Naive thymus-derived CD4-positive, alpha-beta T cell (primary cell): ENCODE results near the gene ARID5B. TPM values are rescaled to one million over a fixed set of nuclear protein-coding genes. Genes with fewer than 3 reads are reported as not detected.
A peak's percentile ranks its signal among the peaks of the same experiment; 100 is the strongest.

Source experiments
- ATAC-seq: fragments of 150-1000 bp; cut with Tn5 transposase; 2 replicates; pipeline ENCODE4 v1.10.0; 2021; ENCODE audit warnings: mild to moderate bottlenecking, moderate library complexity
- CTCF ChIA-PET: fragments of 350-600 bp; sonication (Branson Sonifier 250); formaldehyde crosslinking; loops from one replicate; lab custom pipeline; 2021; ENCODE audit warnings: antibody characterized with exemption; lab: Charles Lee
- POLR2A ChIA-PET: fragments of 350-600 bp; sonication (Branson Sonifier 250); formaldehyde crosslinking; loops from one replicate; lab custom pipeline; 2021; ENCODE audit warnings: antibody characterized with exemption, inconsistent platforms; lab: Charles Lee
- DNase-seq, 9 donors: peaks; one replicate each; pipeline versions ENCODE4 v3.0.0 to v3.0.0-alpha.2; 2020 to 2022; ENCODE audit warnings: mixed read lengths in 1 of 9
- H3K27ac ChIP-seq: one replicate; pipeline ENCODE4 v1.7.0; 2013; ENCODE audit warnings: mild to moderate bottlenecking, low read depth, low read length, moderate library complexity
- H3K27me3 ChIP-seq, 2 donors: one replicate each; pipeline ENCODE4 v1.7.0; 2013; ENCODE audit warnings: low read length in 2 of 2, mild to moderate bottlenecking in 2 of 2, moderate library complexity in 2 of 2; ENCODE audit not compliant: control insufficient read depth in 2 of 2, insufficient read depth in 2 of 2
- H3K36me3 ChIP-seq, 3 experiments: 1 replicate in 2 of 3; 2 replicates in 1 of 3; pipeline ENCODE4 v1.7.0; 2013; ENCODE audit warnings: low read length in 3 of 3, mild to moderate bottlenecking in 3 of 3, moderate library complexity in 1 of 3; ENCODE audit not compliant: insufficient read depth in 3 of 3, control insufficient read depth in 2 of 3
- H3K4me1 ChIP-seq, 2 donors: one replicate each; pipeline ENCODE4 v1.7.0; 2013; ENCODE audit warnings: low read length in 2 of 2, mild to moderate bottlenecking in 2 of 2, moderate library complexity in 1 of 2; ENCODE audit not compliant: control insufficient read depth in 2 of 2, insufficient read depth in 2 of 2
- H3K4me3 ChIP-seq: 2 replicates; pipeline ENCODE4 v1.7.0; 2013; ENCODE audit warnings: mild to moderate bottlenecking, low read length
- H3K9me3 ChIP-seq, 3 experiments: 1 replicate in 2 of 3; 2 replicates in 1 of 3; pipeline ENCODE4 v1.7.0; 2013; ENCODE audit warnings: low read length in 3 of 3; ENCODE audit not compliant: control insufficient read depth in 2 of 3
- H3K27ac Mint-ChIP-seq, 9 donors: one replicate each; pipeline ENCODE4 v1.8.0; 2020 to 2022; ENCODE audit warnings: mixed read lengths in 9 of 9, mild to moderate bottlenecking in 8 of 9, moderate library complexity in 5 of 9, inconsistent platforms in 2 of 9
- H3K27me3 Mint-ChIP-seq, 5 donors: one replicate each; pipeline ENCODE4 v1.8.0; 2021 to 2022; ENCODE audit warnings: mixed read lengths in 5 of 5, mild to moderate bottlenecking in 1 of 5
- H3K36me3 Mint-ChIP-seq, 5 donors: one replicate each; pipeline ENCODE4 v1.8.0; 2020 to 2022; ENCODE audit warnings: mixed read lengths in 5 of 5, mild to moderate bottlenecking in 3 of 5, inconsistent platforms in 1 of 5
- H3K4me1 Mint-ChIP-seq, 7 donors: one replicate each; pipeline ENCODE4 v1.8.0; 2020 to 2022; ENCODE audit warnings: mixed read lengths in 7 of 7, mild to moderate bottlenecking in 3 of 7, inconsistent platforms in 1 of 7
- H3K4me3 Mint-ChIP-seq, 10 donors: one replicate each; pipeline ENCODE4 v1.8.0; 2020 to 2022; ENCODE audit warnings: mild to moderate bottlenecking in 10 of 10, mixed read lengths in 10 of 10, moderate library complexity in 6 of 10, inconsistent platforms in 2 of 10
- H3K9me3 Mint-ChIP-seq, 11 donors: one replicate each; pipeline ENCODE4 v1.8.0; 2020 to 2022; ENCODE audit warnings: mixed read lengths in 11 of 11, mild to moderate bottlenecking in 4 of 11, inconsistent platforms in 1 of 11, moderate library complexity in 1 of 11
- intact Hi-C, 2 donors: fragments of 100-400 bp; cut with micrococcal nuclease; formaldehyde crosslinking; loops; one replicate each; pipeline ENCODE4 v1.15.1; 2023
- polyA plus RNA-seq, 2 donors: library from polyadenylated mRNA; unstranded; fragments of 300-500 nt; fragmentation: Illumina TruSeq; gene quantifications; one replicate each; pipeline ENCODE4 v1.2.3, GENCODE V29; 2021
- total RNA-seq, 6 experiments: library from RNA in 5 of 6; stranded (reverse) in 5 of 6; gene quantifications; 1 replicate in 5 of 6; 2 replicates in 1 of 6; pipeline ENCODE4 v1.2.3 and lab custom pipeline; 2021 to 2026

Gene ARID5B
- total and polyA plus RNA-seq, 7 experiments from 2014 or later = 18.6 to 60.8 (median 47.4) TPM

DNA sequence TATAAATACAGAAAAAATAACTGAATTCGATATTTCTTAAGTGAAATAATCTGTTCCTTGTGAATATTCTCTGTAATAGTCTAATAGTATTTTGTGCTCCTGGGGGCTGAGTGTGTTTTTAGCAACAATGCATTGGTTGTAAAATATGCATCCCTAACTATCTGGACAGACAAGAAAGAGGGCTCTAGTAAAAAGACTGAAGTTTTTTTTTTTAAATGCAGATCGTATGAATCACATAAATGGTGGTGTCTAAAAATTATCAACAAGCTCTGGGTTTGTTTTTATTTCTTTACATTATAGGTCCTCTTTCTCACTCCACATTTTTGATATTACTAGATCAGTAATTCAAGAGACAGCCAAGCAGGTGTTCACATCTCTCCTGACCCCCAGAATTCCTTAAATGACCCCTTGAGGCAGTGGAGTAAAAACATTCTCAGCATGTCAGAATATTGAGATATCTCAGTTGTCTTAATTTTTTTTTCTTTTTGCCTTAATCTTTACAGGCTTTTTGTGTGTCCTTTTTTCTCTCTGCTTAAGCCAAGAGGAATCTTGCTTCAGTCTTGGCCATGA is 18.2 kb downstream of the ARID5B start:
- peaks cover 0 to 16% (median 8%) of the 10 kb centered on the region in 11 donors for H3K9me3 Mint-ChIP-seq
- peaks cover 39 to 78% (median 73%) of the 10 kb centered on the region in 7 donors for H3K4me1 Mint-ChIP-seq
- H3K27ac Mint-ChIP-seq = peak overlapping the region in 2 of 9 donors; percentile 15 to 42
- intact Hi-C loops = no loop called here
- Histone ChIP-seq H3K36me3 (peaks cover 0 to 13% (median 0%) of the 10 kb centered on the region in 3 experiments), H3K4me1 (no peaks in the 10 kb centered on the region), H3K27me3 (no peaks in the 10 kb centered on the region), H3K4me3 (no peak overlapping the region), H3K27ac (no peak overlapping the region), H3K9me3 (peaks cover 0 to 11% (median 0%) of the 10 kb centered on the region in 3 experiments)
- ChIA-PET POLR2A (no interaction called here), CTCF (interaction anchor here (0.7 kb wide), 1 partner anchor 14 kb away, joined by 3 read pairs; no protein-coding TSS in a partner anchor)
- no peaks in the 10 kb centered on the region for H3K27me3 Mint-ChIP-seq
- no peak overlapping the region for H3K4me3 Mint-ChIP-seq
- DNase-seq (no peak), ATAC-seq (no peak)
- peaks cover 19 to 69% (median 65%) of the 10 kb centered on the region in 5 donors for H3K36me3 Mint-ChIP-seq

DNA sequence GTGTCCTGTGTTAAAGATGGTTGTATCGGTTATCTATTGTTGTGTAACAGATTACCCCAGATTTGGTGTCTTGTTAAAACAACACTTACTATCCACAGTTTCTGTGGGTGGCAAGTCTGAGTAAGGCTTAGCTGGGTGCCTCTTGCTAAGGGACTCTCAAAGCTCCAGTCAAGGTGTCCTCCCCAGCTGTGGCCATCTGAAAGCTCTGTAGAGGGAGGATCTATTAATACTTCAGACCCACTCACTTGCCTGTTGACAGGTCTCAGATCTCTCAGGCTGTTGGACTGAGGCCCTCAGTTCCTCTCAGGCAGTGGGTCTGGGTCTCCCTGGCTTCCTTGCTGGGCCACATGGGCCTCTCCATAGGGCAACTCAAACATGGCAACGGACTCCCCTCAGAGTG is 19.6 kb downstream of the ARID5B start:
- H3K36me3 ChIP-seq = peaks cover 0 to 7% (median 0%) of the 10 kb centered on the region in 3 experiments
- Mint-ChIP-seq H3K4me3 (no peak overlapping the region), H3K27ac (peak overlapping the region in 2 of 9 donors; percentile 33 to 36), H3K27me3 (no peaks in the 10 kb centered on the region), H3K36me3 (peaks cover 16 to 70% (median 68%) of the 10 kb centered on the region in 5 donors), H3K4me1 (peaks cover 34 to 81% (median 67%) of the 10 kb centered on the region in 7 donors), H3K9me3 (peaks cover 0 to 16% (median 9%) of the 10 kb centered on the region in 11 donors)
- ATAC-seq (no peak), DNase-seq (no peak)
- H3K9me3 ChIP-seq = peaks cover 0 to 11% (median 0%) of the 10 kb centered on the region in 3 experiments
- intact Hi-C loops = no loop called here
- ChIA-PET CTCF (no interaction called here), POLR2A (interaction anchor here (1.3 kb wide), 1 partner anchor 9 kb away, joined by 3 read pairs; no protein-coding TSS in a partner anchor)
- H3K27me3 ChIP-seq = no peaks in the 10 kb centered on the region
- H3K4me1 ChIP-seq = no peaks in the 10 kb centered on the region
- H3K27ac ChIP-seq = no peak overlapping the region
- no peak overlapping the region for H3K4me3 ChIP-seq

DNA sequence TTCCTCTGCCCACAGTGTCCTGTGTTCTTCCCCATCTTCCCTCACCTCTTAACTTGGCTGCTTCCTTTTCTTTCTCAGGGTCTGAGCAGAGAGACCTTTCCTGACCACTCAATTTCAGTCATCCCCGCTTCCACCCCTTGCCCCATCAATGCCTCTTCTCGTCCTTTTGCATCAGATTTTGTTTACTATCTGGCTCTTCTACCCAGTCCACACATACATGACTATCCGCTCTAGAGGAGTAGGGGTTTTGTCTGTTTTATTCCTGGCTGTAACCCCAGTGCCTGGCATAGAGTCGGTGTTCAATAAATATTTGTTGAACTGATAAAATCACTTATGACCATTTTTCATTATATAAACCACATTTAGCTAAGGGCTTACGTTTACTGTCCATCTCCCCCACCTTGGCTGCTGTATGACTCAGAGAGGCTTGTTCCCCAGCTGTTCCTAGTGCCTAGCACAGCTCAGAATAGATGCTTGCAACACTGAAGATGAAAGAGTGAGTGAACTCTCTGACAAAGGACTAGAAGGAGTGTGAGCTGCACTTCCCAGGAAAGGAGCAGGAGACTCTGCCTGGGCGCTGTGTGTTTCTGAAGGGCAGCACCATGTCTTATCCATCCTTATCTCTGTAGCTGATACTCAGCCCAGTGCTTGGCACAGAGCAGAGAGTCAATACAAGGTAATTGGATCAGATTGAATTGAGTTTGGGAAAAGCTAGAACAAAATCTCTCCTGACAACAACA is 21.9 kb downstream of the ARID5B start:
- ChIA-PET CTCF (interaction anchor here (1.6 kb wide), 1 partner anchor 11 kb away, joined by 4 read pairs; no protein-coding TSS in a partner anchor), POLR2A (interaction anchor here (1.4 kb wide), 1 partner anchor 24 kb away, joined by 4 read pairs; no protein-coding TSS in a partner anchor)
- Histone ChIP-seq H3K9me3 (peaks cover 0 to under 1% (median 0%) of the 10 kb centered on the region in 3 experiments), H3K27ac (no peak overlapping the region), H3K36me3 (no peaks in the 10 kb centered on the region), H3K27me3 (no peaks in the 10 kb centered on the region), H3K4me1 (no peaks in the 10 kb centered on the region), H3K4me3 (no peak overlapping the region)
- ATAC-seq = no peak
- Mint-ChIP-seq H3K9me3 (peaks cover 0 to 3% (median under 1%) of the 10 kb centered on the region in 11 donors), H3K4me1 (peaks cover 23 to 69% (median 55%) of the 10 kb centered on the region in 7 donors), H3K36me3 (peaks cover 16 to 65% (median 56%) of the 10 kb centered on the region in 5 donors), H3K4me3 (peak overlapping the region in 1 of 10 donors; percentile 39), H3K27me3 (no peaks in the 10 kb centered on the region), H3K27ac (peak overlapping the region in 4 of 9 donors; percentile 12 to 80 (median 64))
- intact Hi-C loops = no loop called here
- no peak for DNase-seq

GRCh38 chr10:61923950-61924274 is 22.4 kb downstream of the ARID5B start:
- CTCF ChIA-PET = interaction anchor here (0.9 to 1.6 kb wide), 2 partner anchors 10 to 11 kb away, joined by 3 to 4 read pairs; no protein-coding TSS in a partner anchor
- Mint-ChIP-seq H3K27ac (peak overlapping the region in 2 of 9 donors; percentile 63 to 80), H3K9me3 (peaks cover 0 to 3% (median 0%) of the 10 kb centered on the region in 11 donors), H3K36me3 (peaks cover 16 to 68% (median 58%) of the 10 kb centered on the region in 5 donors), H3K27me3 (no peaks in the 10 kb centered on the region), H3K4me1 (peaks cover 19 to 70% (median 49%) of the 10 kb centered on the region in 7 donors), H3K4me3 (no peak overlapping the region)
- no peaks in the 10 kb centered on the region for H3K36me3 ChIP-seq
- ATAC-seq = no peak
- intact Hi-C loops = no loop called here
- H3K27ac ChIP-seq = no peak overlapping the region
- DNase-seq = no peak
- no peak overlapping the region for H3K4me3 ChIP-seq
- POLR2A ChIA-PET = interaction anchor here (1.4 kb wide), 1 partner anchor 24 kb away, joined by 4 read pairs; no protein-coding TSS in a partner anchor
- no peaks in the 10 kb centered on the region for H3K27me3 ChIP-seq
- H3K9me3 ChIP-seq = no peaks in the 10 kb centered on the region
- H3K4me1 ChIP-seq = no peaks in the 10 kb centered on the region

- ChIA-PET POLR2A (interaction anchor here (1.5 kb wide), 1 partner anchor 26 kb away, joined by 3 read pairs; no protein-coding TSS in a partner anchor), CTCF (no interaction called here)
- Mint-ChIP-seq H3K27me3 (no peaks in the 10 kb centered on the region), H3K27ac (peak overlapping the region in 3 of 9 donors; percentile 2 to 71 (median 7)), H3K4me1 (peaks cover 33 to 69% (median 49%) of the 10 kb centered on the region in 7 donors), H3K4me3 (no peak overlapping the region), H3K36me3 (peaks cover 5 to 68% (median 58%) of the 10 kb centered on the region in 5 donors), H3K9me3 (peaks cover 0 to 5% (median 0%) of the 10 kb centered on the region in 11 donors)
- H3K36me3 ChIP-seq = no peaks in the 10 kb centered on the region
- DNase-seq (no peak), ATAC-seq (no peak)
- no peak overlapping the region for H3K27ac ChIP-seq
- no peaks in the 10 kb centered on the region for H3K9me3 ChIP-seq
- H3K4me1 ChIP-seq = peaks cover 18 to 22% of the 10 kb centered on the region in 2 donors
- no peak overlapping the region for H3K4me3 ChIP-seq
- intact Hi-C loops = no loop called here
- H3K27me3 ChIP-seq = no peaks in the 10 kb centered on the region
Measured at GRCh38 chr10:61929555-61929954, 28.1 kb downstream of the ARID5B start.

DNA sequence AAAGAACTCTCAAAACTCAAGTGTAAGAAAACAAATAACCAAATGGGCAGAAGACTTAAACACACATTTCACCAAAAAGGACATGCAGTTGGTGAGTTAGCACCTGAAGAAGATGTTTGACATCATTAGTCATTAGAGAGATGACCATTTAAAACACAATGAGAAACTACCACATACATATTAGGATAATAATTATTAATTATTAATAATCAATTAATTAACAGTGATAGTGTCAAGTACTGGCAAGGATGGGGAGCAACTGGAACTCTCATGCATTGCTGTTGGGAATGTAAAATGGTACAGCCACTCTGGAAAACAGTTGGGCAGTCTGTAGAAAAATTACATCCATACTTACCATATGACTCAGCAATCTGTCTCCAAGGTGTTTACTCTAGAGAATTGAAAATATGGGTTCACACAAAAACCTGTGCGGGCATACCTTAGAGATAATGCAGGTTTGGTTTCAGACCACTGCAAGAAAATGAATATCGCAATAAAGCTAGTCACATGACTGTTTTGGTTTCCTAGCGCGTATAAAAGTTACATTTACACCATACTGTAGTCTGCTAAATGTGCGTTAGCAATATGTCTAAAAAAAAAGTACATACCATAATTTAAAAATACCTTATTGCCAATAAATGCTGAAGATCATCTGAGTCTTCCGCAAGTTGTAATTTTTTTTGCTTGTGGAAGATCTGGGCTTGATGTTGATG is 30.3 kb downstream of the ARID5B start:
- peaks cover 0 to 55% (median 42%) of the 10 kb centered on the region in 5 donors for H3K36me3 Mint-ChIP-seq

More for the DNA sequence above, 30.3 kb downstream of the ARID5B start:
- ChIA-PET CTCF (interaction anchor here (0.7 kb wide), 1 partner anchor 318 kb away, joined by 4 read pairs; no protein-coding TSS in a partner anchor), POLR2A (no interaction called here)
- Histone ChIP-seq H3K27me3 (no peaks in the 10 kb centered on the region), H3K9me3 (no peaks in the 10 kb centered on the region), H3K27ac (no peak overlapping the region), H3K36me3 (no peaks in the 10 kb centered on the region), H3K4me1 (peaks cover 18 to 22% of the 10 kb centered on the region in 2 donors), H3K4me3 (no peak overlapping the region)
- no peaks in the 10 kb centered on the region for H3K27me3 Mint-ChIP-seq
- DNase-seq (no peak), ATAC-seq (no peak)
- peaks cover 29 to 72% (median 59%) of the 10 kb centered on the region in 7 donors for H3K4me1 Mint-ChIP-seq
- peak overlapping the region in 5 of 9 donors; percentile 5 to 61 (median 38) for H3K27ac Mint-ChIP-seq
- H3K9me3 Mint-ChIP-seq = peaks cover 0 to 5% (median 0%) of the 10 kb centered on the region in 11 donors
- peak overlapping the region in 4 of 10 donors; percentile 6 to 54 (median 14) for H3K4me3 Mint-ChIP-seq
- intact Hi-C loops = no loop called here
